ENCODE data around the gene TP53I11.

DNA sequence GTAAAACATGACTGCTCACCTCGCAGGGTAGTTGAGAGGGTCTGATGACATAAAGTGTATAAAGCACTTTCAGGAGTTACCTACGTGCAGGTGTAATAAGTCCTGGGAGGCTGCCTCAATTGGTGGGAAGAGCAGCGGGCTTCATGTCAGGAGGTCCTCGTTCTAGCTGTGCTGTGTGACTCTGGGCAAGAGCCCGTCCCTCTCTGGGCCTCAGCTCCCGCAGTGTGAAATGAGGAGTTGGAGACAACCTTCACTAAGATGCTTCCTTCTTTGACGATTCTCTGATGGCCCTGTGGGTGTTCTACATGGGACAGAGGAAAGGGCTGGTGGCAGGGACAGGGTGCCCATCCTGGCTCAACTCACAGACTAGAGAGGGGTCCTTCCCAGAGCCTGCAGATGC is 57.8 kb downstream of the TP53I11 start:
- TF ChIP-seq, protein P1, sequence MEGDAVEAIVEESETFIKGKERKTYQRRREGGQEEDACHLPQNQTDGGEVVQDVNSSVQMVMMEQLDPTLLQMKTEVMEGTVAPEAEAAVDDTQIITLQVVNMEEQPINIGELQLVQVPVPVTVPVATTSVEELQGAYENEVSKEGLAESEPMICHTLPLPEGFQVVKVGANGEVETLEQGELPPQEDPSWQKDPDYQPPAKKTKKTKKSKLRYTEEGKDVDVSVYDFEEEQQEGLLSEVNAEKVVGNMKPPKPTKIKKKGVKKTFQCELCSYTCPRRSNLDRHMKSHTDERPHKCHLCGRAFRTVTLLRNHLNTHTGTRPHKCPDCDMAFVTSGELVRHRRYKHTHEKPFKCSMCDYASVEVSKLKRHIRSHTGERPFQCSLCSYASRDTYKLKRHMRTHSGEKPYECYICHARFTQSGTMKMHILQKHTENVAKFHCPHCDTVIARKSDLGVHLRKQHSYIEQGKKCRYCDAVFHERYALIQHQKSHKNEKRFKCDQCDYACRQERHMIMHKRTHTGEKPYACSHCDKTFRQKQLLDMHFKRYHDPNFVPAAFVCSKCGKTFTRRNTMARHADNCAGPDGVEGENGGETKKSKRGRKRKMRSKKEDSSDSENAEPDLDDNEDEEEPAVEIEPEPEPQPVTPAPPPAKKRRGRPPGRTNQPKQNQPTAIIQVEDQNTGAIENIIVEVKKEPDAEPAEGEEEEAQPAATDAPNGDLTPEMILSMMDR (IDR thresholded peaks at IDR 0.05), result no peak
- TF ChIP-seq NR1H2 (CRISPR knock-in tag; IDR thresholded peaks at IDR 0.05), result no peak
- TF ChIP-seq ELF4 (CRISPR knock-in tag; IDR thresholded peaks at IDR 0.05; ENCODE audit: low read depth), result no peak
- no peak for TF ChIP-seq SMAD4 (CRISPR knock-in tag; IDR thresholded peaks at IDR 0.05)
- TF ChIP-seq, protein P2, sequence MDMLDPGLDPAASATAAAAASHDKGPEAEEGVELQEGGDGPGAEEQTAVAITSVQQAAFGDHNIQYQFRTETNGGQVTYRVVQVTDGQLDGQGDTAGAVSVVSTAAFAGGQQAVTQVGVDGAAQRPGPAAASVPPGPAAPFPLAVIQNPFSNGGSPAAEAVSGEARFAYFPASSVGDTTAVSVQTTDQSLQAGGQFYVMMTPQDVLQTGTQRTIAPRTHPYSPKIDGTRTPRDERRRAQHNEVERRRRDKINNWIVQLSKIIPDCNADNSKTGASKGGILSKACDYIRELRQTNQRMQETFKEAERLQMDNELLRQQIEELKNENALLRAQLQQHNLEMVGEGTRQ (CRISPR knock-in tag; IDR thresholded peaks at IDR 0.05), result no peak
- TF ChIP-seq, protein P3, sequence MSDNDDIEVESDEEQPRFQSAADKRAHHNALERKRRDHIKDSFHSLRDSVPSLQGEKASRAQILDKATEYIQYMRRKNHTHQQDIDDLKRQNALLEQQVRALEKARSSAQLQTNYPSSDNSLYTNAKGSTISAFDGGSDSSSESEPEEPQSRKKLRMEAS (CRISPR knock-in tag; IDR thresholded peaks at IDR 0.05), result no peak
- TF ChIP-seq, protein P4, sequence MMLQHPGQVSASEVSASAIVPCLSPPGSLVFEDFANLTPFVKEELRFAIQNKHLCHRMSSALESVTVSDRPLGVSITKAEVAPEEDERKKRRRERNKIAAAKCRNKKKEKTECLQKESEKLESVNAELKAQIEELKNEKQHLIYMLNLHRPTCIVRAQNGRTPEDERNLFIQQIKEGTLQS (CRISPR knock-in tag; conservative IDR thresholded peaks at IDR 0.05), result no peak
- TF ChIP-seq, protein P5, sequence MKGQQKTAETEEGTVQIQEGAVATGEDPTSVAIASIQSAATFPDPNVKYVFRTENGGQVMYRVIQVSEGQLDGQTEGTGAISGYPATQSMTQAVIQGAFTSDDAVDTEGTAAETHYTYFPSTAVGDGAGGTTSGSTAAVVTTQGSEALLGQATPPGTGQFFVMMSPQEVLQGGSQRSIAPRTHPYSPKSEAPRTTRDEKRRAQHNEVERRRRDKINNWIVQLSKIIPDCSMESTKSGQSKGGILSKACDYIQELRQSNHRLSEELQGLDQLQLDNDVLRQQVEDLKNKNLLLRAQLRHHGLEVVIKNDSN (CRISPR knock-in tag; IDR thresholded peaks at IDR 0.05), result no peak
- TF ChIP-seq, protein P6, sequence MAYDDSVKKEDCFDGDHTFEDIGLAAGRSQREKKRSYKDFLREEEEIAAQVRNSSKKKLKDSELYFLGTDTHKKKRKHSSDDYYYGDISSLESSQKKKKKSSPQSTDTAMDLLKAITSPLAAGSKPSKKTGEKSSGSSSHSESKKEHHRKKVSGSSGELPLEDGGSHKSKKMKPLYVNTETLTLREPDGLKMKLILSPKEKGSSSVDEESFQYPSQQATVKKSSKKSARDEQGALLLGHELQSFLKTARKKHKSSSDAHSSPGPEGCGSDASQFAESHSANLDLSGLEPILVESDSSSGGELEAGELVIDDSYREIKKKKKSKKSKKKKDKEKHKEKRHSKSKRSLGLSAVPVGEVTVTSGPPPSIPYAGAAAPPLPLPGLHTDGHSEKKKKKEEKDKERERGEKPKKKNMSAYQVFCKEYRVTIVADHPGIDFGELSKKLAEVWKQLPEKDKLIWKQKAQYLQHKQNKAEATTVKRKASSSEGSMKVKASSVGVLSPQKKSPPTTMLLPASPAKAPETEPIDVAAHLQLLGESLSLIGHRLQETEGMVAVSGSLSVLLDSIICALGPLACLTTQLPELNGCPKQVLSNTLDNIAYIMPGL (CRISPR knock-in tag; IDR thresholded peaks at IDR 0.05), result no peak
- TF ChIP-seq SP1 (CRISPR knock-in tag; conservative IDR thresholded peaks at IDR 0.05), result no peak
- TF ChIP-seq, protein P7, sequence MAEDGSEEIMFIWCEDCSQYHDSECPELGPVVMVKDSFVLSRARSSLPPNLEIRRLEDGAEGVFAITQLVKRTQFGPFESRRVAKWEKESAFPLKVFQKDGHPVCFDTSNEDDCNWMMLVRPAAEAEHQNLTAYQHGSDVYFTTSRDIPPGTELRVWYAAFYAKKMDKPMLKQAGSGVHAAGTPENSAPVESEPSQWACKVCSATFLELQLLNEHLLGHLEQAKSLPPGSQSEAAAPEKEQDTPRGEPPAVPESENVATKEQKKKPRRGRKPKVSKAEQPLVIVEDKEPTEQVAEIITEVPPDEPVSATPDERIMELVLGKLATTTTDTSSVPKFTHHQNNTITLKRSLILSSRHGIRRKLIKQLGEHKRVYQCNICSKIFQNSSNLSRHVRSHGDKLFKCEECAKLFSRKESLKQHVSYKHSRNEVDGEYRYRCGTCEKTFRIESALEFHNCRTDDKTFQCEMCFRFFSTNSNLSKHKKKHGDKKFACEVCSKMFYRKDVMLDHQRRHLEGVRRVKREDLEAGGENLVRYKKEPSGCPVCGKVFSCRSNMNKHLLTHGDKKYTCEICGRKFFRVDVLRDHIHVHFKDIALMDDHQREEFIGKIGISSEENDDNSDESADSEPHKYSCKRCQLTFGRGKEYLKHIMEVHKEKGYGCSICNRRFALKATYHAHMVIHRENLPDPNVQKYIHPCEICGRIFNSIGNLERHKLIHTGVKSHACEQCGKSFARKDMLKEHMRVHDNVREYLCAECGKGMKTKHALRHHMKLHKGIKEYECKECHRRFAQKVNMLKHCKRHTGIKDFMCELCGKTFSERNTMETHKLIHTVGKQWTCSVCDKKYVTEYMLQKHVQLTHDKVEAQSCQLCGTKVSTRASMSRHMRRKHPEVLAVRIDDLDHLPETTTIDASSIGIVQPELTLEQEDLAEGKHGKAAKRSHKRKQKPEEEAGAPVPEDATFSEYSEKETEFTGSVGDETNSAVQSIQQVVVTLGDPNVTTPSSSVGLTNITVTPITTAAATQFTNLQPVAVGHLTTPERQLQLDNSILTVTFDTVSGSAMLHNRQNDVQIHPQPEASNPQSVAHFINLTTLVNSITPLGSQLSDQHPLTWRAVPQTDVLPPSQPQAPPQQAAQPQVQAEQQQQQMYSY (CRISPR knock-in tag; IDR thresholded peaks at IDR 0.05), result no peak
- TF ChIP-seq NFE2L1 (CRISPR knock-in tag; IDR thresholded peaks at IDR 0.05), result no peak
